ENCODE results near the gene CCDC15. TPM values are rescaled to one million over a fixed set of nuclear protein-coding genes. Genes with fewer than 3 reads are reported as not detected.

CCDC15 gene
- total RNA-seq, 4 donors from 2014 or later, result under 0.01 to 3.5 (median 1.7) TPM

- H3K4me3 ChIP-seq, result no peak overlapping the region
- intact Hi-C loops (cut with DNase I; ENCODE audit: low total_unique reads), result no loop called here
- peak; percentile 36 to 47 for DNase-seq
- TF ChIP-seq CTCF (IDR thresholded peaks at IDR 0.05), result no peak
- no peak for TF ChIP-seq POLR2A (IDR thresholded peaks at IDR 0.05)
- H3K4me1 ChIP-seq, result no peaks in the 10 kb centered on the region
- H3K27me3 ChIP-seq, result no peaks in the 10 kb centered on the region
- H3K27ac ChIP-seq, result peak overlapping the region in 1 of 2 donors; percentile 27
- no peaks in the 10 kb centered on the region for H3K36me3 ChIP-seq
- no peaks in the 10 kb centered on the region for H3K9me3 ChIP-seq
Observed at GRCh38 chr11:125070699-125071254, 116.8 kb downstream of the CCDC15 start.

- Histone ChIP-seq H3K4me3 (no peak overlapping the region), H3K27ac (no peak overlapping the region), H3K36me3 (no peaks in the 10 kb centered on the region), H3K9me3 (no peaks in the 10 kb centered on the region), H3K4me1 (no peaks in the 10 kb centered on the region), H3K27me3 (no peaks in the 10 kb centered on the region)
- no peak for TF ChIP-seq CTCF (IDR thresholded peaks at IDR 0.05)
- TF ChIP-seq POLR2A (IDR thresholded peaks at IDR 0.05), result no peak
- intact Hi-C loops (cut with DNase I; ENCODE audit: low total_unique reads), result no loop called here
- DNase-seq, result no peak
Observed at GRCh38 chr11:125071435-125071834, 117.4 kb downstream of the CCDC15 start.

GRCh38 chr11:125071846-125072217 lies 117.8 kb downstream of the CCDC15 start:
- intact Hi-C loops (cut with DNase I; ENCODE audit: low total_unique reads), result no loop called here
- no peak overlapping the region for H3K4me3 ChIP-seq
- H3K4me1 ChIP-seq, result no peaks in the 10 kb centered on the region
- no peak overlapping the region for H3K27ac ChIP-seq
- TF ChIP-seq CTCF (IDR thresholded peaks at IDR 0.05) (no peak), POLR2A (IDR thresholded peaks at IDR 0.05) (no peak)
- no peaks in the 10 kb centered on the region for H3K9me3 ChIP-seq
- no peaks in the 10 kb centered on the region for H3K36me3 ChIP-seq
- no peaks in the 10 kb centered on the region for H3K27me3 ChIP-seq
- DNase-seq, result no peak

- no peak for DNase-seq
- Histone ChIP-seq H3K4me1 (no peaks in the 10 kb centered on the region), H3K27me3 (no peaks in the 10 kb centered on the region), H3K4me3 (no peak overlapping the region), H3K36me3 (no peaks in the 10 kb centered on the region), H3K9me3 (no peaks in the 10 kb centered on the region), H3K27ac (no peak overlapping the region)
- no peak for TF ChIP-seq POLR2A (IDR thresholded peaks at IDR 0.05)
- no peak for TF ChIP-seq CTCF (IDR thresholded peaks at IDR 0.05)
- intact Hi-C loops (cut with DNase I; ENCODE audit: low total_unique reads), result no loop called here
Observed at GRCh38 chr11:125072218-125072960, 118.4 kb downstream of the CCDC15 start.

- TF ChIP-seq CTCF (IDR thresholded peaks at IDR 0.05) (no peak), POLR2A (IDR thresholded peaks at IDR 0.05) (no peak)
- Histone ChIP-seq H3K27me3 (no peaks in the 10 kb centered on the region), H3K27ac (no peak overlapping the region), H3K36me3 (no peaks in the 10 kb centered on the region), H3K4me3 (no peak overlapping the region), H3K9me3 (no peaks in the 10 kb centered on the region), H3K4me1 (no peaks in the 10 kb centered on the region)
- DNase-seq, result no peak
- intact Hi-C loops (cut with DNase I; ENCODE audit: low total_unique reads), result no loop called here
Observed at GRCh38 chr11:125072961-125073590, 119.1 kb downstream of the CCDC15 start.
